Lower lobe of right lung (tissue), 2 donors: ENCODE measurements around the gene ASB18. TPM values are rescaled to one million over a fixed set of nuclear protein-coding genes. Genes with fewer than 3 reads are reported as not detected.

Experiments used
- ATAC-seq, 2 donors: fragments of 200-7000 bp; cut with Tn5 transposase; one replicate each; pipeline ENCODE4 v1.9.1; 2020 to 2022; ENCODE audit warnings: mild to moderate bottlenecking in 2 of 2, moderate library complexity in 2 of 2
- DNase-seq: peaks from one replicate; pipeline ENCODE4 v3.0.0-alpha.2; 2020
- H3K27ac ChIP-seq: fragments of 200-600 bp; one replicate; pipeline ENCODE4 v1.8.0; 2022
- H3K27me3 ChIP-seq: fragments of 200-600 bp; one replicate; pipeline ENCODE4 v1.8.0; 2022; ENCODE audit warnings: low read depth
- H3K36me3 ChIP-seq: fragments of 200-600 bp; one replicate; pipeline ENCODE4 v1.8.0; 2022; ENCODE audit warnings: mild to moderate bottlenecking
- H3K4me1 ChIP-seq: fragments of 200-600 bp; one replicate; pipeline ENCODE4 v1.8.0; 2022
- H3K4me3 ChIP-seq: fragments of 200-600 bp; one replicate; pipeline ENCODE4 v1.8.0; 2022; ENCODE audit warnings: mild to moderate bottlenecking
- H3K9me3 ChIP-seq: fragments of 200-600 bp; one replicate; pipeline ENCODE4 v1.8.0; 2022
- CTCF ChIP-seq: fragments of 200-600 bp; IDR thresholded peaks from one replicate; pipeline ENCODE4 v1.8.0; 2022; ENCODE audit warnings: antibody characterized with exemption, mild to moderate bottlenecking
- intact Hi-C: fragments of 100-400 bp; cut with DNase I; formaldehyde crosslinking; loops from one replicate; pipeline ENCODE4 v1.11.0; 2022
- total RNA-seq: library from RNA; stranded (reverse); fragmentation: NEBNext Ultra II Directional; extraction: Animal tissue kit (Norgen Biotek cat#: 25700); gene quantifications from one replicate; pipeline ENCODE4 v1.2.1, GENCODE V29; 2021
- donor health status: DM: no; HTN: yes; CAD: no; lungs with severe emphysema.

Gene ASB18
- total RNA-seq, 1 donor from 2014 or later: not detected

GRCh38 chr2:236214376-236214995 is 49.7 kb downstream of the ASB18 start:
- no peaks in the 10 kb centered on the region for H3K36me3 ChIP-seq
- ATAC-seq (no peak), DNase-seq (no peak)
- no peak overlapping the region for H3K27ac ChIP-seq
- no peak overlapping the region for H3K4me3 ChIP-seq
- H3K4me1 ChIP-seq: no peaks in the 10 kb centered on the region
- no peak for TF ChIP-seq CTCF
- peaks cover 40% of the 10 kb centered on the region for H3K27me3 ChIP-seq
- no peaks in the 10 kb centered on the region for H3K9me3 ChIP-seq
- intact Hi-C loops: no loop called here

- no peak for ATAC-seq
- H3K9me3 ChIP-seq: no peaks in the 10 kb centered on the region
- H3K4me3 ChIP-seq: no peak overlapping the region
- H3K36me3 ChIP-seq: no peaks in the 10 kb centered on the region
- DNase-seq: no peak
- TF ChIP-seq CTCF: no peak
- H3K4me1 ChIP-seq: no peaks in the 10 kb centered on the region
- intact Hi-C loops: no loop called here
- peaks cover 36% of the 10 kb centered on the region for H3K27me3 ChIP-seq
- H3K27ac ChIP-seq: no peak overlapping the region
These were observed 52.9 kb downstream of the ASB18 start for GRCh38 chr2:236211296-236211695.

GRCh38 chr2:236210536-236210935 is 53.7 kb downstream of the ASB18 start:
- Histone ChIP-seq H3K27me3 (peaks cover 28% of the 10 kb centered on the region), H3K9me3 (no peaks in the 10 kb centered on the region), H3K36me3 (no peaks in the 10 kb centered on the region), H3K4me3 (no peak overlapping the region), H3K27ac (no peak overlapping the region), H3K4me1 (no peaks in the 10 kb centered on the region)
- ATAC-seq (no peak), DNase-seq (no peak)
- no peak for TF ChIP-seq CTCF
- intact Hi-C loops: no loop called here

DNA sequence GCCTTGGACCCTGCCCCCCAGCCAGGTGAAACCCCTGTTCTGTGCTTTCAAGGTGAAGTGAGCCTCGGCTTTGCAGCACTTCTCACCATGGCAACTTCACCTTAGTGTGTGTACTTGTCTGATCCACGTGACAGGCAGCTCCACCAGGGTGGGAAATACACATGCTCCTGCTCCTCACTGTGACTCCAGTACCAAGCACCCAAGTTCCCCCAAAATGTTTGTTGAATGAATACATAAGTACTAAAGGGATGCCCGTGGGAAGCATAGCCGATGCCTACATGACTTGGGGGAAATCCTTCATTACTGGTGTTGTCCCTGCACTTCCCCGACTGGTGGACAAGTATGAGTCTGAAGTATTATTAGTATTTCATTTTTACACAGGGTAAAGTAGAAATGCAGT is 54.2 kb downstream of the ASB18 start:
- Histone ChIP-seq H3K4me3 (no peak overlapping the region), H3K27ac (no peak overlapping the region), H3K36me3 (no peaks in the 10 kb centered on the region), H3K9me3 (no peaks in the 10 kb centered on the region), H3K4me1 (no peaks in the 10 kb centered on the region), H3K27me3 (peaks cover 23% of the 10 kb centered on the region)
- DNase-seq (no peak), ATAC-seq (no peak)
- TF ChIP-seq CTCF: no peak
- intact Hi-C loops: no loop called here

- no peak for DNase-seq
- intact Hi-C loops: no loop called here
- Histone ChIP-seq H3K4me3 (no peak overlapping the region), H3K4me1 (no peaks in the 10 kb centered on the region), H3K27me3 (peaks cover 20% of the 10 kb centered on the region), H3K36me3 (no peaks in the 10 kb centered on the region), H3K27ac (no peak overlapping the region), H3K9me3 (no peaks in the 10 kb centered on the region)
- TF ChIP-seq CTCF: no peak
- no peak for ATAC-seq
These were observed 54.7 kb downstream of the ASB18 start for GRCh38 chr2:236209535-236209934.
